SK-N-SH (cell line): Measurements from ENCODE around the gene ZNF71. TPM values are rescaled to one million over a fixed set of nuclear protein-coding genes. Genes with fewer than 3 reads are reported as not detected.
A peak's percentile ranks its signal among the peaks of the same experiment; 100 is the strongest.

Experiments used
- CTCF ChIA-PET: fragments of 300-600, 350-600 bp; formaldehyde crosslinking; extraction: SDS; loops from one replicate; lab custom pipeline; 2021; lab: Yijun Ruan, JAX
- POLR2A ChIA-PET: fragments of 350-600 bp; sonication (Branson Sonifier 250); formaldehyde crosslinking; extraction: SDS; loops from one replicate; lab custom pipeline; 2020; ENCODE audit warnings: antibody characterized with exemption, inconsistent platforms; lab: Yijun Ruan, JAX
- DNase-seq: peaks from one replicate; pipeline ENCODE4 v3.0.0; 2012
- H2AFZ ChIP-seq: fragments of 200-600 bp; sonication (generic); 2 replicates; pipeline ENCODE4 v1.8.1; 2016; ENCODE audit warnings: antibody characterized with exemption, mild to moderate bottlenecking, low read depth
- H3F3A ChIP-seq: fragments of 200-600 bp; sonication (generic); replicated peaks from 2 replicates; pipeline ENCODE3; 2016; ENCODE audit warnings: antibody characterized with exemption, mild to moderate bottlenecking; ENCODE audit not compliant: insufficient read depth
- H3K27ac ChIP-seq, 2 experiments: fragments of 200-500 bp in 1 of 2; fragments of 200-600 bp in 1 of 2; sonication (Bioruptor generic) in 1 of 2; sonication (generic), shearing (Covaris generic) in 1 of 2; 2 replicates each; pipeline versions ENCODE4 v1.5.1 to v1.6.1; 2014 to 2016; ENCODE audit warnings: low read depth in 2 of 2, inconsistent platforms in 1 of 2, low read length in 1 of 2, mild to moderate bottlenecking in 1 of 2, mixed read lengths in 1 of 2
- H3K27me3 ChIP-seq: fragments of 200-600 bp; sonication (generic), shearing (Covaris generic); 2 replicates; pipeline ENCODE4 v1.6.1; 2016; ENCODE audit warnings: mixed run types; ENCODE audit not compliant: insufficient read depth
- H3K36me3 ChIP-seq, 2 experiments: fragments of 200-500 bp in 1 of 2; fragments of 200-600 bp in 1 of 2; sonication (Bioruptor generic) in 1 of 2; sonication (generic) in 1 of 2; replicated peaks in 1 of 2; 2 replicates each; pipeline versions ENCODE3 to v1.5.1; 2014 to 2016; ENCODE audit warnings: low read length in 1 of 2, mild to moderate bottlenecking in 1 of 2; ENCODE audit not compliant: insufficient read depth in 2 of 2, control insufficient read depth in 1 of 2
- H3K4me1 ChIP-seq, 2 experiments: fragments of 200-500 bp in 1 of 2; fragments of 200-600 bp in 1 of 2; sonication (Bioruptor generic) in 1 of 2; sonication (generic), shearing (Covaris generic) in 1 of 2; 2 replicates each; pipeline versions ENCODE4 v1.5.1 to v1.6.1; 2014 to 2016; ENCODE audit warnings: low read depth in 1 of 2, low read length in 1 of 2, mixed run types in 1 of 2; ENCODE audit not compliant: insufficient read depth in 2 of 2, control insufficient read depth in 1 of 2
- H3K4me2 ChIP-seq: fragments of 200-600 bp; sonication (generic), shearing (Covaris generic); 2 replicates; pipeline ENCODE4 v1.6.1; 2017; ENCODE audit warnings: mixed run types
- H3K4me3 ChIP-seq, 2 experiments: fragments of 200-500 bp in 1 of 2; fragments of 200-600 bp in 1 of 2; sonication (Bioruptor generic) in 1 of 2; sonication (generic), shearing (Covaris generic) in 1 of 2; 2 replicates each; pipeline versions ENCODE4 v1.5.1 to v1.8.1; 2014 to 2016; ENCODE audit warnings: low read depth in 2 of 2, inconsistent platforms in 1 of 2, low read length in 1 of 2, mild to moderate bottlenecking in 1 of 2, mixed read lengths in 1 of 2, moderate library complexity in 1 of 2
- H3K79me2 ChIP-seq: fragments of 200-600 bp; sonication (generic); 2 replicates; pipeline ENCODE4 v1.8.1; 2017; ENCODE audit warnings: mild to moderate bottlenecking; ENCODE audit not compliant: insufficient read depth
- H3K9ac ChIP-seq: fragments of 200-600 bp; sonication (generic); 2 replicates; pipeline ENCODE4 v1.6.1; 2017; ENCODE audit warnings: mixed run types
- H3K9me2 ChIP-seq: fragments of 200-600 bp; sonication (generic); 2 replicates; pipeline ENCODE4 v1.6.1; 2017; ENCODE audit warnings: mixed run types
- H3K9me3 ChIP-seq: fragments of 200-600 bp; sonication (generic); 2 replicates; pipeline ENCODE4 v1.6.1; 2017; ENCODE audit warnings: mixed run types, mild to moderate bottlenecking, moderate library complexity
- H4K20me1 ChIP-seq: fragments of 200-600 bp; sonication (generic); 2 replicates; pipeline ENCODE4 v1.6.1; 2017; ENCODE audit warnings: mild to moderate bottlenecking, mixed run types; ENCODE audit not compliant: insufficient read depth
- CHD2 ChIP-seq: fragments of 150-350 bp; IDR thresholded peaks from 2 replicates; pipeline ENCODE4 v1.6.1; 2018; ENCODE audit warnings: low read length; ENCODE audit not compliant: partially characterized antibody
- FOSL2 ChIP-seq: IDR thresholded peaks from 2 replicates; pipeline ENCODE4 v1.4.0; 2012; ENCODE audit warnings: low read depth, mild to moderate bottlenecking, moderate library complexity, borderline replicate concordance
- FOXJ3 ChIP-seq: sonication (generic); formaldehyde crosslinking; IDR thresholded peaks from 2 replicates; pipeline ENCODE4 v1.5.1; 2020; ENCODE audit warnings: mild to moderate bottlenecking, missing genetic modification reagents
- GABPA ChIP-seq: IDR thresholded peaks from 2 replicates; pipeline ENCODE4 v1.4.0; 2012; ENCODE audit warnings: low read depth, mild to moderate bottlenecking
- GATA2 ChIP-seq: sonication (generic); formaldehyde crosslinking; IDR thresholded peaks from 2 replicates; pipeline ENCODE4 v1.5.0; 2020; ENCODE audit warnings: mild to moderate bottlenecking, missing genetic modification reagents
- JUND ChIP-seq: IDR thresholded peaks from 2 replicates; pipeline ENCODE4 v1.4.0; 2012
- NRF1 ChIP-seq: IDR thresholded peaks from 2 replicates; pipeline ENCODE4 v1.6.1; 2012; ENCODE audit warnings: low read depth, mild to moderate bottlenecking, low read length
- POLR2AphosphoS5 ChIP-seq: IDR thresholded peaks from 2 replicates; pipeline ENCODE4 v1.6.1; 2012; ENCODE audit warnings: low read depth, low read length
- RAD21 ChIP-seq: IDR thresholded peaks from 2 replicates; pipeline ENCODE4 v1.6.1; 2012; ENCODE audit warnings: mild to moderate bottlenecking, low read length
- RCOR1 ChIP-seq: fragments of 150-350 bp; IDR thresholded peaks from 2 replicates; pipeline ENCODE4 v1.6.1; 2017; ENCODE audit warnings: antibody characterized with exemption, low read length
- RFX5 ChIP-seq: IDR thresholded peaks from 2 replicates; pipeline ENCODE4 v1.6.1; 2012; ENCODE audit warnings: mild to moderate bottlenecking, improper control_type of control experiment, low read length
- RXRA ChIP-seq: IDR thresholded peaks from 2 replicates; pipeline ENCODE4 v1.4.0; 2012; ENCODE audit warnings: low read depth, mild to moderate bottlenecking, borderline replicate concordance
- SIN3A ChIP-seq: IDR thresholded peaks from 2 replicates; pipeline ENCODE4 v1.6.1; 2012; ENCODE audit warnings: low read depth, mild to moderate bottlenecking, low read length, moderate library complexity, borderline replicate concordance
- TAF1 ChIP-seq: IDR thresholded peaks from 2 replicates; pipeline ENCODE4 v1.6.1; 2012; ENCODE audit warnings: low read depth, mild to moderate bottlenecking, low read length, moderate library complexity, borderline replicate concordance
- WGBS: methylation state at CpG from one replicate; pipeline ENCODE4 v1.1.6; 2017; ENCODE audit warnings: low lambda C conversion rate; 5-methylcytosine and 5-hydroxymethylcytosine counted together
- polyA plus RNA-seq, 3 experiments: library from polyadenylated mRNA; depleted of rRNA; stranded (reverse); fragments of >200 nt; gene quantifications; 2 replicates each; pipeline ENCODE4 v1.2.3, GENCODE V29; 2012
- TF ChIP-seq, protein P1 (sequence below): IDR thresholded peaks from 2 replicates; pipeline ENCODE4 v1.4.0; 2012; ENCODE audit warnings: low read depth
- TF ChIP-seq, protein P2 (sequence below): IDR thresholded peaks from 2 replicates; pipeline ENCODE4 v1.4.0; 2012; ENCODE audit warnings: low read depth, borderline replicate concordance
- TF ChIP-seq, protein P3 (sequence below): fragments of 150-350 bp; IDR thresholded peaks from 2 replicates; pipeline ENCODE4 v1.6.1; 2017; ENCODE audit warnings: antibody characterized with exemption, low read length, low read depth, borderline replicate concordance
- TF ChIP-seq, protein P4 (sequence below): IDR thresholded peaks from 2 replicates; pipeline ENCODE4 v1.4.0; 2012; ENCODE audit warnings: low read depth, borderline replicate concordance

The ZNF71 gene
- polyA plus RNA-seq, 1 of the 3 experiments (the other 2 are of a cell fraction): 6.3 TPM

DNA sequence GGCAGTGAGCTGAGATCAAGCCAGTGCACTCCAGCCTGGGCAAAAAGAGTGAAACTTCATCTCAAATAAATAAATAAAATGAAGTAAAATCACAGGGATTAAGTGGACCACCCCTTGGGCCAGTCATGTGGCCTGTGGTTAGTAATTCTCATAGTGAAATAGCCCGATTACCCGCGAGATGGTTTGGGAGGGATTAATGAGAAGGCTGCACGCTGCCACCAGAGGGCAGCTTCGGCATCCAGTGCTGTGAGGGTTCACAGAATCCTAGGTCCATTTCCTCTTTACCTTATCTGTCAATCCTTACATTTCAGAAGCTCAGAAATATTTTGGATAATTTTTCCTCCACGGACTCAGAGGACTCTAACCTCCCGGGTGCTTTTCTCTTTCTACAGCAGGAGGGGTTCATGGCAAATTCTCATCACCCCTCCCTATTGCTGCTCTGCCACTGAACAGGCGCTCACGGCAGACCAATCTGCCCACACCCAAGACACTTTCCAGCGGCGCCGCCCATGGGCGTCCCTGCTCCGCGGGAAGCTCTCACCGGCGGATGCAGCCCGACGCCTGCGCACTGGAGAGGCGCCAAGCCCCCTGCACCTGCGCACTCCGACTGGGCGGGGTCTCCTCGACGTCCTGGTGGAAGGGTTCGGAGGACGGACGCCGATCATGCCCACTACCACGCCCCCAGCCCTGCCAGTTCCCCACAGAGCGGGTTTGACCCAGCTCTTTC, 65.4 kb downstream of the ZNF71 start:
- H3K27me3 ChIP-seq: no peaks in the 10 kb centered on the region
- no peak overlapping the region for H2AFZ ChIP-seq
- POLR2A ChIA-PET: no interaction called here
- no peaks in the 10 kb centered on the region for H3K79me2 ChIP-seq
- H4K20me1 ChIP-seq: no peaks in the 10 kb centered on the region
- TF ChIP-seq CHD2: no peak
- CTCF ChIA-PET: interaction anchor here (1.2 kb wide), 1 partner anchor 62 kb away, joined by 3 read pairs; no protein-coding TSS in a partner anchor
- H3F3A ChIP-seq: no peaks in the 10 kb centered on the region
- no peaks in the 10 kb centered on the region for H3K36me3 ChIP-seq
- no peaks in the 10 kb centered on the region for H3K4me1 ChIP-seq
- H3K9me3 ChIP-seq: no peaks in the 10 kb centered on the region
- no peaks in the 10 kb centered on the region for H3K9me2 ChIP-seq
- peak; percentile 66 for DNase-seq
- 60% methylated on average over 25 of the region's 32 CpGs for WGBS
- no peak overlapping the region for H3K27ac ChIP-seq
- no peak overlapping the region for H3K4me2 ChIP-seq
- no peak overlapping the region for H3K9ac ChIP-seq
- no peak overlapping the region; a peak in 1 of 4 replicates for H3K4me3 ChIP-seq

GRCh38 chr19:56661248-56661647, 66.1 kb downstream of the ZNF71 start:
- Histone ChIP-seq H4K20me1 (no peaks in the 10 kb centered on the region), H3K79me2 (no peaks in the 10 kb centered on the region), H3K9me3 (no peaks in the 10 kb centered on the region), H3K27me3 (no peaks in the 10 kb centered on the region), H3K4me1 (no peaks in the 10 kb centered on the region), H3F3A (no peaks in the 10 kb centered on the region), H3K9ac (no peak overlapping the region), H3K36me3 (no peaks in the 10 kb centered on the region), H3K27ac (no peak overlapping the region), H3K4me2 (no peak overlapping the region), H3K4me3 (no peak overlapping the region; a peak in 1 of 4 replicates), H2AFZ (no peak overlapping the region), H3K9me2 (no peaks in the 10 kb centered on the region)
- CTCF ChIA-PET: interaction anchor here (1.2 kb wide), 1 partner anchor 61 kb away, joined by 3 read pairs; no protein-coding TSS in a partner anchor
- 37% methylated on average over 3 of the region's 3 CpGs for WGBS
- TF ChIP-seq RFX5 (no peak), FOSL2 (no peak), RAD21 (no peak), TAF1 (no peak), FOXJ3 (CRISPR knock-in tag) (no peak)
- TF ChIP-seq, protein P1, sequence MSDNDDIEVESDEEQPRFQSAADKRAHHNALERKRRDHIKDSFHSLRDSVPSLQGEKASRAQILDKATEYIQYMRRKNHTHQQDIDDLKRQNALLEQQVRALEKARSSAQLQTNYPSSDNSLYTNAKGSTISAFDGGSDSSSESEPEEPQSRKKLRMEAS: no peak
- no peak for DNase-seq
- POLR2A ChIA-PET: no interaction called here

- 90% methylated on average over 55 of the region's 60 CpGs for WGBS
- H3K9me3 ChIP-seq: no peaks in the 10 kb centered on the region
- H3K27me3 ChIP-seq: no peaks in the 10 kb centered on the region
- H3K4me1 ChIP-seq: no peaks in the 10 kb centered on the region
- ChIA-PET CTCF (no interaction called here), POLR2A (no interaction called here)
- no peaks in the 10 kb centered on the region for H3K9me2 ChIP-seq
- H2AFZ ChIP-seq: no peak overlapping the region
- no peak overlapping the region for H3K27ac ChIP-seq
- no peak overlapping the region for H3K4me2 ChIP-seq
- no peaks in the 10 kb centered on the region for H3F3A ChIP-seq
- no peak for DNase-seq
- H3K79me2 ChIP-seq: no peaks in the 10 kb centered on the region
- no peak overlapping the region; a peak in 1 of 4 replicates for H3K4me3 ChIP-seq
- H4K20me1 ChIP-seq: no peaks in the 10 kb centered on the region
- H3K36me3 ChIP-seq: no peaks in the 10 kb centered on the region
- no peak overlapping the region for H3K9ac ChIP-seq
- no peak for TF ChIP-seq POLR2AphosphoS5
- TF ChIP-seq, protein P2, sequence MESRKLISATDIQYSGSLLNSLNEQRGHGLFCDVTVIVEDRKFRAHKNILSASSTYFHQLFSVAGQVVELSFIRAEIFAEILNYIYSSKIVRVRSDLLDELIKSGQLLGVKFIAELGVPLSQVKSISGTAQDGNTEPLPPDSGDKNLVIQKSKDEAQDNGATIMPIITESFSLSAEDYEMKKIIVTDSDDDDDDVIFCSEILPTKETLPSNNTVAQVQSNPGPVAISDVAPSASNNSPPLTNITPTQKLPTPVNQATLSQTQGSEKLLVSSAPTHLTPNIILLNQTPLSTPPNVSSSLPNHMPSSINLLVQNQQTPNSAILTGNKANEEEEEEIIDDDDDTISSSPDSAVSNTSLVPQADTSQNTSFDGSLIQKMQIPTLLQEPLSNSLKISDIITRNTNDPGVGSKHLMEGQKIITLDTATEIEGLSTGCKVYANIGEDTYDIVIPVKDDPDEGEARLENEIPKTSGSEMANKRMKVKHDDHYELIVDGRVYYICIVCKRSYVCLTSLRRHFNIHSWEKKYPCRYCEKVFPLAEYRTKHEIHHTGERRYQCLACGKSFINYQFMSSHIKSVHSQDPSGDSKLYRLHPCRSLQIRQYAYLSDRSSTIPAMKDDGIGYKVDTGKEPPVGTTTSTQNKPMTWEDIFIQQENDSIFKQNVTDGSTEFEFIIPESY: no peak
- TF ChIP-seq, protein P3, sequence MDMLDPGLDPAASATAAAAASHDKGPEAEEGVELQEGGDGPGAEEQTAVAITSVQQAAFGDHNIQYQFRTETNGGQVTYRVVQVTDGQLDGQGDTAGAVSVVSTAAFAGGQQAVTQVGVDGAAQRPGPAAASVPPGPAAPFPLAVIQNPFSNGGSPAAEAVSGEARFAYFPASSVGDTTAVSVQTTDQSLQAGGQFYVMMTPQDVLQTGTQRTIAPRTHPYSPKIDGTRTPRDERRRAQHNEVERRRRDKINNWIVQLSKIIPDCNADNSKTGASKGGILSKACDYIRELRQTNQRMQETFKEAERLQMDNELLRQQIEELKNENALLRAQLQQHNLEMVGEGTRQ: no peak
- TF ChIP-seq JUND: no peak
- TF ChIP-seq NRF1: no peak
- TF ChIP-seq TAF1: no peak
- TF ChIP-seq RXRA: no peak
- TF ChIP-seq GATA2 (CRISPR knock-in tag): no peak
- no peak for TF ChIP-seq SIN3A
- no peak for TF ChIP-seq RCOR1
- TF ChIP-seq, protein P4, sequence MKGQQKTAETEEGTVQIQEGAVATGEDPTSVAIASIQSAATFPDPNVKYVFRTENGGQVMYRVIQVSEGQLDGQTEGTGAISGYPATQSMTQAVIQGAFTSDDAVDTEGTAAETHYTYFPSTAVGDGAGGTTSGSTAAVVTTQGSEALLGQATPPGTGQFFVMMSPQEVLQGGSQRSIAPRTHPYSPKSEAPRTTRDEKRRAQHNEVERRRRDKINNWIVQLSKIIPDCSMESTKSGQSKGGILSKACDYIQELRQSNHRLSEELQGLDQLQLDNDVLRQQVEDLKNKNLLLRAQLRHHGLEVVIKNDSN: no peak
- TF ChIP-seq GABPA: no peak
These were observed 68.9 kb downstream of the ZNF71 start for GRCh38 chr19:56663931-56664500.
